Measurements from ENCODE around the gene C2orf68.

The C2orf68 gene

GRCh38 chr2:85591563-85591962 is 20.3 kb downstream of the C2orf68 start:
- no peak for TF ChIP-seq JUND (IDR thresholded peaks at IDR 0.05; ENCODE audit: low read depth)

GRCh38 chr2:85590950-85591349 is 20.9 kb downstream of the C2orf68 start:
- peak in 1 of 2 experiments; percentile 53 for DNase-seq (ENCODE audit: low read depth in 1 of 2, low spot score in 1 of 2)
- in situ Hi-C loops (cut with HindIII; ENCODE audit: low pct_unique_long_range_greater_than_20kb, low sequenced_read_pairs), result no loop called here
- TF ChIP-seq JUND (IDR thresholded peaks at IDR 0.05; ENCODE audit: low read depth), result no peak

More at GRCh38 chr2:85591563-85591962, 20.3 kb downstream of the C2orf68 start:
- in situ Hi-C loops (cut with HindIII; ENCODE audit: low pct_unique_long_range_greater_than_20kb, low sequenced_read_pairs), result no loop called here
- no peak for DNase-seq (ENCODE audit: low read depth in 1 of 2, low spot score in 1 of 2)

GRCh38 chr2:85589982-85590791 is 21.7 kb downstream of the C2orf68 start:
- peak in 1 of 2 experiments; percentile 86 for DNase-seq (ENCODE audit: low read depth in 1 of 2, low spot score in 1 of 2)
- no peak for TF ChIP-seq JUND (IDR thresholded peaks at IDR 0.05; ENCODE audit: low read depth)
- in situ Hi-C loops (cut with HindIII; ENCODE audit: low pct_unique_long_range_greater_than_20kb, low sequenced_read_pairs), result no loop called here

GRCh38 chr2:85589181-85589580 is 22.7 kb downstream of the C2orf68 start:
- in situ Hi-C loops (cut with HindIII; ENCODE audit: low pct_unique_long_range_greater_than_20kb, low sequenced_read_pairs), result no loop called here
- TF ChIP-seq JUND (IDR thresholded peaks at IDR 0.05; ENCODE audit: low read depth), result no peak

GRCh38 chr2:85588645-85589044 is 23.2 kb downstream of the C2orf68 start:
- in situ Hi-C loops (cut with HindIII; ENCODE audit: low pct_unique_long_range_greater_than_20kb, low sequenced_read_pairs), result no loop called here
- no peak for TF ChIP-seq JUND (IDR thresholded peaks at IDR 0.05; ENCODE audit: low read depth)
- DNase-seq (ENCODE audit: low read depth in 1 of 2, low spot score in 1 of 2), result no peak

More at GRCh38 chr2:85589181-85589580, 22.7 kb downstream of the C2orf68 start:
- no peak for DNase-seq (ENCODE audit: low read depth in 1 of 2, low spot score in 1 of 2)

- in situ Hi-C loops (cut with HindIII; ENCODE audit: low pct_unique_long_range_greater_than_20kb, low sequenced_read_pairs), result no loop called here
- DNase-seq (ENCODE audit: low read depth in 1 of 2, low spot score in 1 of 2), result no peak
- TF ChIP-seq JUND (IDR thresholded peaks at IDR 0.05; ENCODE audit: low read depth), result no peak
Observed at GRCh38 chr2:85588236-85588635, 23.6 kb downstream of the C2orf68 start.

- TF ChIP-seq JUND (IDR thresholded peaks at IDR 0.05; ENCODE audit: low read depth), result no peak
- in situ Hi-C loops (cut with HindIII; ENCODE audit: low pct_unique_long_range_greater_than_20kb, low sequenced_read_pairs), result no loop called here
- DNase-seq (ENCODE audit: low read depth in 1 of 2, low spot score in 1 of 2), result no peak
Observed at GRCh38 chr2:85585781-85586105, 26.1 kb downstream of the C2orf68 start.

GRCh38 chr2:85584857-85585780 is 26.7 kb downstream of the C2orf68 start:
- TF ChIP-seq JUND (IDR thresholded peaks at IDR 0.05; ENCODE audit: low read depth), result no peak
- in situ Hi-C loops (cut with HindIII; ENCODE audit: low pct_unique_long_range_greater_than_20kb, low sequenced_read_pairs), result no loop called here
- DNase-seq (ENCODE audit: low read depth in 1 of 2, low spot score in 1 of 2), result no peak

GRCh38 chr2:85584354-85584856 is 27.5 kb downstream of the C2orf68 start, which contains the start of gene VAMP5:
VAMP5 (plus strand) TSS chr2:85584431; CDS start chr2:85584491, 60 bp downstream.
- in situ Hi-C loops (cut with HindIII; ENCODE audit: low pct_unique_long_range_greater_than_20kb, low sequenced_read_pairs), result no loop called here
- TF ChIP-seq JUND (IDR thresholded peaks at IDR 0.05; ENCODE audit: low read depth), result no peak
- DNase-seq (ENCODE audit: low read depth in 1 of 2, low spot score in 1 of 2), result no peak

- in situ Hi-C loops (cut with HindIII; ENCODE audit: low pct_unique_long_range_greater_than_20kb, low sequenced_read_pairs), result no loop called here
- no peak for TF ChIP-seq JUND (IDR thresholded peaks at IDR 0.05; ENCODE audit: low read depth)
- DNase-seq (ENCODE audit: low read depth in 1 of 2, low spot score in 1 of 2), result no peak
Observed at GRCh38 chr2:85583667-85584353, 28.1 kb downstream of the C2orf68 start.

GRCh38 chr2:85582492-85582891 is 29.4 kb downstream of the C2orf68 start:
- in situ Hi-C loops (cut with HindIII; ENCODE audit: low pct_unique_long_range_greater_than_20kb, low sequenced_read_pairs), result no loop called here
- TF ChIP-seq JUND (IDR thresholded peaks at IDR 0.05; ENCODE audit: low read depth), result no peak
- DNase-seq (ENCODE audit: low read depth in 1 of 2, low spot score in 1 of 2), result no peak

- in situ Hi-C loops (cut with HindIII; ENCODE audit: low pct_unique_long_range_greater_than_20kb, low sequenced_read_pairs), result no loop called here
- DNase-seq (ENCODE audit: low read depth in 1 of 2, low spot score in 1 of 2), result no peak
- TF ChIP-seq JUND (IDR thresholded peaks at IDR 0.05; ENCODE audit: low read depth), result no peak
Observed at GRCh38 chr2:85580206-85580605, 31.7 kb downstream of the C2orf68 start.
